Measurements from ENCODE around the gene PPFIA1. TPM values are rescaled to one million over a fixed set of nuclear protein-coding genes. Genes with fewer than 3 reads are reported as not detected.

The PPFIA1 gene
- total and polyA plus RNA-seq, 2 of the 8 experiments (the other 6 are each of a cell fraction or from before 2014, with no cell fraction given) = 44.3 to 73.5 TPM

- FAIRE-seq (no peak), DNase-seq (ENCODE audit: low read depth in 1 of 2, low spot score in 2 of 2) (no peak)
- H3K36me3 ChIP-seq (ENCODE audit: control insufficient read depth in 2 of 4, insufficient read depth in 4 of 4, low read length in 3 of 4) = peaks cover 0 to 4% (median 0%) of the 10 kb centered on the region in 4 experiments; a peak in 3 of 8 replicates
- peaks cover 0 to 10% (median 0%) of the 10 kb centered on the region in 4 experiments; a peak in 1 of 7 replicates for H3K4me1 ChIP-seq (replicated peaks in 1 of 4; ENCODE audit: control insufficient read depth in 3 of 4, insufficient read depth in 4 of 4, low read length in 3 of 4)
- H3K4me2 ChIP-seq (ENCODE audit: insufficient read depth in 1 of 2, low read depth in 2 of 2, low read length in 2 of 2) = no peak overlapping the region
- 91% methylated on average over 13 of the region's 13 CpGs; no CpG with 5 or more reads in 1 of the 2 experiments for WGBS, 2 experiments (ENCODE audit: extremely low coverage in 1 of 2, insufficient coverage in 1 of 2, insufficient read length in 1 of 2, insufficient replicate concordance in 2 of 2, low coverage in 1 of 2, low lambda C conversion rate in 2 of 2, missing lambda C conversion rate in 1 of 2)
- peaks cover 14% of the 10 kb centered on the region; the same call in 1 of the 2 replicates for H3K79me1 ChIP-seq (ENCODE audit: low read depth, low read length)
- H2BK120ac ChIP-seq (replicated peaks; ENCODE audit: low read depth, low read length) = no peak overlapping the region
- H3K27me3 ChIP-seq (replicated peaks in 1 of 4; ENCODE audit: control insufficient read depth in 3 of 4, extremely low read depth in 1 of 4, insufficient read depth in 3 of 4, low read length in 3 of 4) = no peaks in the 10 kb centered on the region
- no peak overlapping the region for H2BK15ac ChIP-seq (ENCODE audit: low read length)
- H3K18ac ChIP-seq (ENCODE audit: extremely low read depth, low read length) = no peak overlapping the region
- no peak overlapping the region for H4K5ac ChIP-seq (ENCODE audit: insufficient read length, low read depth, low read length)
- H4K20me1 ChIP-seq (replicated peaks in 1 of 2; ENCODE audit: control insufficient read depth in 1 of 2, insufficient read depth in 2 of 2, low read length in 2 of 2) = peaks cover 7 to 24% of the 10 kb centered on the region in 2 experiments
- no peak overlapping the region for H3K23ac ChIP-seq (ENCODE audit: insufficient read length)
- no peak overlapping the region for H4K91ac ChIP-seq (replicated peaks; ENCODE audit: insufficient read length, low read length)
- no peak overlapping the region for H3K14ac ChIP-seq (ENCODE audit: insufficient read length)
- H3K9me3 ChIP-seq (ENCODE audit: insufficient read depth in 2 of 2, low read depth in 1 of 2, low read length in 1 of 2) = no peaks in the 10 kb centered on the region
- H3K79me2 ChIP-seq (ENCODE audit: control insufficient read depth in 1 of 2, insufficient read depth in 2 of 2, low read length in 2 of 2) = peaks cover 3 to 69% of the 10 kb centered on the region in 2 experiments; a peak in 2 of 4 replicates
- no peak overlapping the region for H3K4ac ChIP-seq (replicated peaks; ENCODE audit: insufficient read length, low read depth, low read length)
- peak overlapping the region; percentile 62; the same call in 1 of the 2 replicates for H4K8ac ChIP-seq (ENCODE audit: extremely low read depth, insufficient read depth, low read length)
- H3K56ac ChIP-seq (replicated peaks; ENCODE audit: insufficient read length, low read depth, low read length) = no peak overlapping the region
- H2BK5ac ChIP-seq (ENCODE audit: low read depth, low read length) = no peak overlapping the region
- no peak overlapping the region for H2AFZ ChIP-seq (ENCODE audit: low read length)
- H3K9ac ChIP-seq (replicated peaks in 1 of 4; ENCODE audit: extremely low read depth in 1 of 4, low read depth in 3 of 4, low read length in 3 of 4) = no peak overlapping the region
- no peak overlapping the region for H3K27ac ChIP-seq (ENCODE audit: low read depth, low read length)
- no peak overlapping the region for H2BK20ac ChIP-seq (ENCODE audit: low read length)
- no peaks in the 10 kb centered on the region for H3K23me2 ChIP-seq (ENCODE audit: low read depth, low read length)
- ChIA-PET POLR2A (ENCODE audit: partially characterized antibody) (interaction anchor here (1.9 kb wide), 2 partner anchors 14 to 31 kb away, joined by 6 read pairs; no protein-coding TSS in a partner anchor), CTCF (ENCODE audit: partially characterized antibody) (interaction anchor here (0.7 to 1.2 kb wide), 2 partner anchors 14 to 29 kb away, joined by 4 to 5 read pairs; no protein-coding TSS in a partner anchor)
- H2AK5ac ChIP-seq (ENCODE audit: low read depth, low read length) = no peak overlapping the region
- no peak overlapping the region for H2BK12ac ChIP-seq (ENCODE audit: low read depth, low read length)
- H3K4me3 ChIP-seq (ENCODE audit: extremely low read depth in 1 of 4, insufficient read depth in 2 of 4, low read depth in 3 of 4, low read length in 4 of 4) = no peak overlapping the region
- TF ChIP-seq SP4 (IDR thresholded peaks at IDR 0.05; ENCODE audit: low read length) = no peak
- no peak for TF ChIP-seq FOSL1 (IDR thresholded peaks at IDR 0.05; ENCODE audit: insufficient read depth, low read depth, low read length)
- no peak for TF ChIP-seq POLR2A (IDR thresholded peaks at IDR 0.05; ENCODE audit: control extremely low read depth in 1 of 2, low read depth in 2 of 2, low read length in 2 of 2)
- TF ChIP-seq BRCA1 (IDR thresholded peaks at IDR 0.05; ENCODE audit: low read depth, low read length) = no peak
- no peak for TF ChIP-seq RAD21 (IDR thresholded peaks at IDR 0.05 in 1 of 2, conservative IDR thresholded peaks at IDR 0.05 in 1 of 2; ENCODE audit: low read depth in 2 of 2, low read length in 2 of 2)
- TF ChIP-seq JUN (IDR thresholded peaks at IDR 0.05; ENCODE audit: low read depth, low read length) = no peak
- TF ChIP-seq ZNF274 (IDR thresholded peaks at IDR 0.05; ENCODE audit: borderline replicate concordance, extremely low read depth, low read length) = no peak
- TF ChIP-seq E2F6 (IDR thresholded peaks at IDR 0.05) = no peak
- no peak for TF ChIP-seq RFX5 (IDR thresholded peaks at IDR 0.05; ENCODE audit: borderline replicate concordance, low read depth, low read length)
- no peak for TF ChIP-seq KDM1A (IDR thresholded peaks at IDR 0.05; ENCODE audit: borderline replicate concordance, low read length)
- TF ChIP-seq RBBP5 (IDR thresholded peaks at IDR 0.05; ENCODE audit: borderline replicate concordance, low read depth, low read length) = no peak
- TF ChIP-seq EGR1 (IDR thresholded peaks at IDR 0.05; ENCODE audit: borderline replicate concordance, low read depth, low read length) = no peak
- no peak for TF ChIP-seq CHD2 (IDR thresholded peaks at IDR 0.05; ENCODE audit: low read length)
These were observed 32.6 kb downstream of the PPFIA1 start for GRCh38 chr11:70303070-70303469.

Data from H1 (cell line).